Measurements from ENCODE around the gene CHN1. TPM values are rescaled to one million over a fixed set of nuclear protein-coding genes. Genes with fewer than 3 reads are reported as not detected.

CHN1 gene
- total RNA-seq, 1 donor: 2.3 TPM

GRCh38 chr2:174971868-174972781 lies 33.1 kb downstream of the CHN1 start:
- TF ChIP-seq, protein P1, sequence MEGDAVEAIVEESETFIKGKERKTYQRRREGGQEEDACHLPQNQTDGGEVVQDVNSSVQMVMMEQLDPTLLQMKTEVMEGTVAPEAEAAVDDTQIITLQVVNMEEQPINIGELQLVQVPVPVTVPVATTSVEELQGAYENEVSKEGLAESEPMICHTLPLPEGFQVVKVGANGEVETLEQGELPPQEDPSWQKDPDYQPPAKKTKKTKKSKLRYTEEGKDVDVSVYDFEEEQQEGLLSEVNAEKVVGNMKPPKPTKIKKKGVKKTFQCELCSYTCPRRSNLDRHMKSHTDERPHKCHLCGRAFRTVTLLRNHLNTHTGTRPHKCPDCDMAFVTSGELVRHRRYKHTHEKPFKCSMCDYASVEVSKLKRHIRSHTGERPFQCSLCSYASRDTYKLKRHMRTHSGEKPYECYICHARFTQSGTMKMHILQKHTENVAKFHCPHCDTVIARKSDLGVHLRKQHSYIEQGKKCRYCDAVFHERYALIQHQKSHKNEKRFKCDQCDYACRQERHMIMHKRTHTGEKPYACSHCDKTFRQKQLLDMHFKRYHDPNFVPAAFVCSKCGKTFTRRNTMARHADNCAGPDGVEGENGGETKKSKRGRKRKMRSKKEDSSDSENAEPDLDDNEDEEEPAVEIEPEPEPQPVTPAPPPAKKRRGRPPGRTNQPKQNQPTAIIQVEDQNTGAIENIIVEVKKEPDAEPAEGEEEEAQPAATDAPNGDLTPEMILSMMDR (IDR thresholded peaks at IDR 0.05; ENCODE audit: insufficient read depth, low read length): no peak
- DNase-seq (ENCODE audit: low read depth): peak; percentile 77
- H3K4me3 ChIP-seq (ENCODE audit: low read depth, low read length): no peak overlapping the region

- DNase-seq (ENCODE audit: low read depth): no peak
These were observed 35.1 kb downstream of the CHN1 start for GRCh38 chr2:174970092-174970491.

DNA sequence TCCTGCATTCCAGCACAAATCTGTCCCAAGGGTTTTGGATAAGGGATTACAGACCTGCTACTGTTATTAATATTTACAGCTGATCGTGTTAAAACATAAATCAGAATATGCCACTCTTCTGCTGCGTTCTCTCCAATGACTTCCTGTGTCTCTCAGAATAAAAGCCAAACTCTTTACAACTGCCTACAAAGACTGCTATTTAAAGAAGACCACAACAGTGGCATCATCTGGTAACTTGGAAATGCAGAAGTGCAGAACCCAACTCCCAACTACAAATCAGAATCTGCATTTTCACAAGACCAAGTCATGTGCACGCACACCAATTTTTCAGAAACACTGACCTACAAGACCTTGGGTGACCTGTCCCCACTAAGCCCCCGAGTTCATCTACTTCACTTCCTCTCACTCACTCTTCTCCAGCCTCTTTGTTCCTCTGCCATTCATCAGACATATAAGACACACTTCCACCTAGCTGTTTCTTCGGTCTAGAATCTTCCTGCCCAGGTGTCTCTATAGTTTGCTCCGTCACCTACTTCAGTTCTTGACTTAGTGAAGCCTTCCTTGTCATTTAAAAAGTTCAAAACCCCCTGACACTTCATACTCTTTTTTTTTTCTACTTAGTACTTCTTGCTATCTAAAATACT lies 36.0 kb downstream of the CHN1 start:
- no peak for DNase-seq (ENCODE audit: low read depth)
- TF ChIP-seq, protein P1 (IDR thresholded peaks at IDR 0.05; ENCODE audit: insufficient read depth, low read length): no peak
- no peak overlapping the region for H3K4me3 ChIP-seq (ENCODE audit: low read depth, low read length)

More at GRCh38 chr2:174970092-174970491, 35.1 kb downstream of the CHN1 start:
- TF ChIP-seq, protein P1 (IDR thresholded peaks at IDR 0.05; ENCODE audit: insufficient read depth, low read length): no peak
- H3K4me3 ChIP-seq (ENCODE audit: low read depth, low read length): no peak overlapping the region

DNA sequence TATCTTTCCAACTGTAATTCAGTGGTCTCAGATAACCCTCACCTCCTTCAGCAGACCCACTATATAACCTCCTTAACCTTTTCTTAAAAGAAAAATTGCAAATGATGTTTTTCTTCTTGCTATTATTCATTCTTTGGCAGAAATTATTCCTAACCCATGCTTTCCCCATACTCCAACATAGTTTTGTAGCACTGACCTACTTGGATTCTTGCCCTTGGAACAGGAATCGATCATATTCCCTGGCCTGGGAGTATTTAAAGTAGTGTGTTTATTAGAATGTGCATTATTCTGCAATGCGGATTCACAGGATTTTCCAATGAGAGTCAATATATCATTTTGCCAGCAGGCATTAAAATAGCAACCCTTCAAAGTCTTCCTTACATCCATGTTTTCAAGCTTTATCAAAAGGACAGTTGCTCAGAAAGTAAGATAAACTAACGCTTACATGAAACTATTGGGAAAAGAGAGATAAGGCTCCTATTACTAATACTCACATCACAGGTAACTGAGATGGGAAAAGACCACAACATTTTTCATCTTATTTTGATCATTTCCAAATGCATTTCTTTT lies 37.4 kb downstream of the CHN1 start:
- TF ChIP-seq, protein P1 (IDR thresholded peaks at IDR 0.05; ENCODE audit: insufficient read depth, low read length): no peak
- peak; percentile 54 for DNase-seq (ENCODE audit: low read depth)
- H3K4me3 ChIP-seq (ENCODE audit: low read depth, low read length): no peak overlapping the region

GRCh38 chr2:174967086-174967485 lies 38.1 kb downstream of the CHN1 start:
- no peak for DNase-seq (ENCODE audit: low read depth)
- no peak overlapping the region for H3K4me3 ChIP-seq (ENCODE audit: low read depth, low read length)
- TF ChIP-seq, protein P1 (IDR thresholded peaks at IDR 0.05; ENCODE audit: insufficient read depth, low read length): no peak

- TF ChIP-seq, protein P1 (IDR thresholded peaks at IDR 0.05; ENCODE audit: insufficient read depth, low read length): no peak
- no peak overlapping the region for H3K4me3 ChIP-seq (ENCODE audit: low read depth, low read length)
- DNase-seq (ENCODE audit: low read depth): peak; percentile 54
These were observed 39.0 kb downstream of the CHN1 start for GRCh38 chr2:174965992-174966744.
